OCI-LY7 (cell line): ENCODE measurements around the gene MARCHF9.

Experiments used
- CTCF ChIP-seq: fragments of 200-600 bp; sonication (generic); conservative IDR thresholded peaks from 2 replicates; pipeline ENCODE4 v1.5.1; 2014; ENCODE audit warnings: mild to moderate bottlenecking, antibody characterized with exemption, low read length, moderate library complexity, mixed read lengths
- EZH2phosphoT487 ChIP-seq: fragments of 200-600 bp; sonication (generic); IDR thresholded peaks from 2 replicates; pipeline ENCODE4 v1.6.1; 2018; ENCODE audit warnings: low read depth, borderline replicate concordance, mild to moderate bottlenecking, mixed run types, antibody characterized with exemption, low read length, moderate library complexity, mixed read lengths

- TF ChIP-seq CTCF = no peak
- TF ChIP-seq EZH2phosphoT487 = no peak
These were observed 17.1 kb upstream of the MARCHF9 start for GRCh38 chr12:57737467-57738460.
